Retina (tissue), 1 donor: ENCODE data around the gene CADM4.
"Not testable (repeated sequence)": the region's sequence is repeated elsewhere in the genome, so short reads cannot be mapped to it uniquely, and the experiment has no call there.

ENCODE experiments used
- DNase-seq: peaks from one replicate; pipeline ENCODE4 v3.0.0-alpha.2; 2016

Gene CADM4

GRCh38 chr19:43662487-43662886, 22.8 kb upstream of the CADM4 start:
- DNase-seq, result no peak

GRCh38 chr19:43660971-43661360, 21.3 kb upstream of the CADM4 start:
- no peak for DNase-seq

GRCh38 chr19:43660301-43660970, 20.8 kb upstream of the CADM4 start:
- no peak for DNase-seq

GRCh38 chr19:43658494-43658893, 18.8 kb upstream of the CADM4 start:
- no peak for DNase-seq

GRCh38 chr19:43658001-43658400, 18.4 kb upstream of the CADM4 start:
- DNase-seq, result no peak

GRCh38 chr19:43656436-43656835, 16.8 kb upstream of the CADM4 start:
- no peak for DNase-seq

GRCh38 chr19:43652546-43652874, 12.9 kb upstream of the CADM4 start:
- DNase-seq, result no peak

- DNase-seq, result peak; percentile 73
Observed at GRCh38 chr19:43651758-43652545, 12.3 kb upstream of the CADM4 start.

- DNase-seq, result not testable (repeated sequence)
Observed at GRCh38 chr19:43650276-43650675, 10.6 kb upstream of the CADM4 start.

GRCh38 chr19:43649514-43649913, 9.9 kb upstream of the CADM4 start:
- no peak for DNase-seq

GRCh38 chr19:43648633-43649032, 9.0 kb upstream of the CADM4 start:
- no peak for DNase-seq

- DNase-seq, result no peak
Observed at GRCh38 chr19:43644181-43644580, 4.5 kb upstream of the CADM4 start.

GRCh38 chr19:43643326-43643725, 3.7 kb upstream of the CADM4 start:
- DNase-seq, result no peak

GRCh38 chr19:43642531-43642930, 2.9 kb upstream of the CADM4 start:
- no peak for DNase-seq

- no peak for DNase-seq
Observed at GRCh38 chr19:43641333-43641732, 1.7 kb upstream of the CADM4 start.

GRCh38 chr19:43640424-43640757, 741 bp upstream of the CADM4 start:
- DNase-seq, result no peak

GRCh38 chr19:43638995-43639518, 593 bp downstream of the CADM4 start:
- peak; percentile 33 for DNase-seq

- DNase-seq, result no peak
Observed at GRCh38 chr19:43638214-43638994, 1.2 kb downstream of the CADM4 start.

- no peak for DNase-seq
Observed at GRCh38 chr19:43636121-43636683, 3.4 kb downstream of the CADM4 start.

GRCh38 chr19:43635561-43635940, 4.1 kb downstream of the CADM4 start:
- not testable (repeated sequence) for DNase-seq

- peak; percentile 83 for DNase-seq
Observed at GRCh38 chr19:43634872-43635560, 4.6 kb downstream of the CADM4 start.

- no peak for DNase-seq
Observed at GRCh38 chr19:43634506-43634871, 5.2 kb downstream of the CADM4 start.

GRCh38 chr19:43634068-43634467, 5.6 kb downstream of the CADM4 start:
- no peak for DNase-seq
